ENCODE results near the gene NR6A1. TPM values are rescaled to one million over a fixed set of nuclear protein-coding genes. Genes with fewer than 3 reads are reported as not detected.

Gene NR6A1
- total and polyA plus RNA-seq, 2 of the 13 experiments (the other 11 are each of a cell fraction or from before 2014, with no cell fraction given), result 28.1 to 31.5 TPM

DNA sequence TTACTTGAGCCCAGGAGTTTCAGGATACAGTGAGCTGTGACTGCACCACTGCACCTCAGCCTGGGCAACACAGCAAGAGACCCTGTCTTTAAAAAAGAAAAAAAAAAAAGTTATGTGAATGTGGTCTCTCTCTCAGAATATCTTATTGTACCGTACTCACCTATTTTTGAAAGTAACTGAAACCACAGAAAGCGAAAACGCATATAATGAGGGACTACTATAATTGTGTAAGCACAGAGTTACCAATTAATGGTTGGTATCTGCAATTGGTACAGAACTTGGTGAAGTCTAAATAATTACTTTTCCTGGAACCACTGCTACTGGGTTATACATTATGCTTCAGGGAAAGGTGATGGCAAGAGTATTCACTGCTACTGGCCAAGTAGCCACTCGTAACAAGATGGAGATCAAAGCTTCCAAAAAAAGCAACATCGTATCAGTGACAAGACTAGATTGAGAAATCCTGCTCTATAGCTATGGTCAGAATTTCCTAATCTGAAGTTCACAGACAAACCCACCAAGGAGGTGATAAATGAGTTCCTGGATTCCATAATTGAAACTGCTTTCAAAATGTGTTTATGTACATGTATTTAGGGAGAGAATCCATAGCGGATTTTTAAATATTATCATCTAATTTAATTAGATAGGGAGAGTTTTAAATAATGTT, 82.7 kb downstream of the NR6A1 start:
- in situ Hi-C loops (cut with HindIII; ENCODE audit: extremely low pct_ligation_motif_present, low pct_unique_long_range_greater_than_20kb), result no loop called here
- no TSS peak for BruUV-seq (replicated peaks)
- no peak for TF ChIP-seq ATF7 (IDR thresholded peaks at IDR 0.05)
- no peak for TF ChIP-seq ATF7 (CRISPR knock-in tag; IDR thresholded peaks at IDR 0.05)
- TF ChIP-seq TFE3 (CRISPR knock-in tag; IDR thresholded peaks at IDR 0.05), result no peak
- no peak for TF ChIP-seq FOXO1 (CRISPR knock-in tag; IDR thresholded peaks at IDR 0.05)
- TF ChIP-seq ZBTB3 (CRISPR knock-in tag; IDR thresholded peaks at IDR 0.05; ENCODE audit: borderline replicate concordance, low read depth), result no peak
- TF ChIP-seq ARNT2 (CRISPR knock-in tag; IDR thresholded peaks at IDR 0.05; ENCODE audit: low read depth), result no peak
- no peak for TF ChIP-seq ZNF781 (CRISPR knock-in tag; IDR thresholded peaks at IDR 0.05; ENCODE audit: borderline replicate concordance, not compliant biosample characterization)
- no peak for TF ChIP-seq PHF5A (CRISPR knock-in tag; IDR thresholded peaks at IDR 0.05; ENCODE audit: low read depth, unreplicated experiment)
- no peak for TF ChIP-seq REL (CRISPR knock-in tag; conservative IDR thresholded peaks at IDR 0.05)
- TF ChIP-seq ZUFSP (CRISPR knock-in tag; IDR thresholded peaks at IDR 0.05; ENCODE audit: borderline replicate concordance), result no peak
- no peak for TF ChIP-seq MAZ (IDR thresholded peaks at IDR 0.05; ENCODE audit: borderline replicate concordance, low read depth, low read length)
- no peak for TF ChIP-seq MAZ (CRISPR knock-in tag; IDR thresholded peaks at IDR 0.05; ENCODE audit: low read depth)
- no peak for TF ChIP-seq UBTF (CRISPR knock-in tag; IDR thresholded peaks at IDR 0.05)
- TF ChIP-seq, protein P1, sequence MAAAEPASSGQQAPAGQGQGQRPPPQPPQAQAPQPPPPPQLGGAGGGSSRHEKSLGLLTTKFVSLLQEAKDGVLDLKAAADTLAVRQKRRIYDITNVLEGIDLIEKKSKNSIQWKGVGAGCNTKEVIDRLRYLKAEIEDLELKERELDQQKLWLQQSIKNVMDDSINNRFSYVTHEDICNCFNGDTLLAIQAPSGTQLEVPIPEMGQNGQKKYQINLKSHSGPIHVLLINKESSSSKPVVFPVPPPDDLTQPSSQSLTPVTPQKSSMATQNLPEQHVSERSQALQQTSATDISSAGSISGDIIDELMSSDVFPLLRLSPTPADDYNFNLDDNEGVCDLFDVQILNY (CRISPR knock-in tag; conservative IDR thresholded peaks at IDR 0.05), result no peak
- no peak for TF ChIP-seq TCF7L2 (IDR thresholded peaks at IDR 0.05; ENCODE audit: low read depth, low read length)
- no peak for TF ChIP-seq KAT8 (CRISPR knock-in tag; IDR thresholded peaks at IDR 0.05)

More for the DNA sequence above, 82.7 kb downstream of the NR6A1 start:
- H3K4me1 ChIP-seq (ENCODE audit: insufficient read depth, low read length), result peaks cover 2% of the 10 kb centered on the region; the same call in 1 of the 2 replicates
- no peak overlapping the region for H3K4me3 ChIP-seq (replicated peaks in 1 of 3; ENCODE audit: insufficient read depth in 1 of 3, low read depth in 2 of 3, low read length in 3 of 3)
- no peak overlapping the region for H2AFZ ChIP-seq (ENCODE audit: low read length)
- no peak overlapping the region for H3K4me2 ChIP-seq (ENCODE audit: low read depth, low read length)
- no peak for DNase-seq (ENCODE audit: low spot score)
- POLR2A ChIA-PET, result no interaction called here
- H3K79me2 ChIP-seq (ENCODE audit: insufficient read depth, low read length), result peaks cover 6% of the 10 kb centered on the region
- FAIRE-seq, result no peak
- H3K36me3 ChIP-seq (replicated peaks in 1 of 2; ENCODE audit: control insufficient read depth in 1 of 2, insufficient read depth in 2 of 2, low read length in 2 of 2), result peaks cover 3 to 7% of the 10 kb centered on the region in 2 experiments; a peak in 2 of 5 replicates
- ATAC-seq, result no peak
- WGBS (ENCODE audit: low lambda C conversion rate), result 98% methylated on average over 6 of the region's 6 CpGs
- CTCF ChIA-PET (ENCODE audit: low intra/inter-chr PET ratio, low total read pairs), result no interaction called here
- intact Hi-C loops (cut with micrococcal nuclease; ENCODE audit: unreplicated experiment), result no loop called here
- no peaks in the 10 kb centered on the region for H3K9me3 ChIP-seq (ENCODE audit: low read length)
- H4K20me1 ChIP-seq (ENCODE audit: insufficient read depth, low read length), result no peaks in the 10 kb centered on the region
- no peak overlapping the region for H3K27ac ChIP-seq (ENCODE audit: extremely low read length, insufficient read depth, low read length)
- H3K27me3 ChIP-seq (ENCODE audit: control insufficient read depth in 1 of 2, insufficient read depth in 2 of 2, low read length in 2 of 2), result no peaks in the 10 kb centered on the region
- H3K9ac ChIP-seq (ENCODE audit: insufficient read depth, low read depth, low read length), result no peak overlapping the region
